K562 (cell line): Measurements from ENCODE around the gene NSF.
"Not testable (repeated sequence)": the region's sequence is repeated elsewhere in the genome, so short reads cannot be mapped to it uniquely, and the experiment has no call there.

Source experiments
- CTCF ChIP-seq, 3 experiments: IDR thresholded peaks in 2 of 3; conservative IDR thresholded peaks in 1 of 3; 2 replicates each; pipeline ENCODE4 v1.5.1; 2011 to 2012; ENCODE audit warnings: low read length in 3 of 3, mild to moderate bottlenecking in 3 of 3, control low read depth in 2 of 3, improper control_type of control experiment in 1 of 3, inconsistent platforms in 1 of 3, low read depth in 1 of 3, mixed read lengths in 1 of 3, moderate library complexity in 1 of 3; ENCODE audit not compliant: insufficient read depth in 2 of 3
- MTA2 ChIP-seq: fragments of 450-650 bp; IDR thresholded peaks from 2 replicates; pipeline ENCODE4 v1.6.1; 2016; ENCODE audit warnings: low read depth
- POLR2A ChIP-seq: fragments of 450-650 bp; conservative IDR thresholded peaks from 2 replicates; pipeline ENCODE4 v1.6.1; 2016
- SUPT5H ChIP-seq: fragments of 450-650 bp; IDR thresholded peaks from 2 replicates; pipeline ENCODE4 v1.6.1; 2016
- TARDBP ChIP-seq: fragments of 450-650 bp; IDR thresholded peaks from 2 replicates; pipeline ENCODE4 v1.6.1; 2016

GRCh38 chr17:46579083-46580075 lies 11.1 kb upstream of the NSF start, which contains the start of gene ARL17A:
- TF ChIP-seq SUPT5H; MTA2; CTCF (IDR thresholded peaks at IDR 0.05 in 2 of 3, conservative IDR thresholded peaks at IDR 0.05 in 1 of 3; ENCODE audit: insufficient read depth in 2 of 3, low read depth in 1 of 3, low read length in 3 of 3); TARDBP; POLR2A: not testable (repeated sequence)
